CD14-positive monocyte (primary cell): ENCODE data around the gene CFTR. TPM values are rescaled to one million over a fixed set of nuclear protein-coding genes. Genes with fewer than 3 reads are reported as not detected.

ENCODE experiments used
- DNase-seq, 3 donors: peaks; one replicate each; pipeline ENCODE4 v3.0.0-alpha.2; 2011 to 2022
- H2AFZ ChIP-seq: 2 replicates; pipeline ENCODE4 v1.6.0; 2012; ENCODE audit warnings: mild to moderate bottlenecking, low read depth, low read length, inconsistent platforms; ENCODE audit not compliant: insufficient read depth, poor library complexity, severe bottlenecking
- H3K27ac ChIP-seq, 2 donors: 1 replicate in 1 of 2; 2 replicates in 1 of 2; pipeline ENCODE4 v1.5.1; 2012 to 2013; ENCODE audit warnings: low read length in 2 of 2, control low read depth in 1 of 2, inconsistent platforms in 1 of 2, low read depth in 1 of 2, mild to moderate bottlenecking in 1 of 2
- H3K27me3 ChIP-seq, 2 donors: one replicate each; pipeline versions ENCODE4 v1.6.0 to v1.6.1; 2011 to 2013; ENCODE audit warnings: low read length in 2 of 2; ENCODE audit not compliant: control insufficient read depth in 2 of 2, insufficient read depth in 2 of 2
- H3K36me3 ChIP-seq, 2 donors: replicated peaks in 1 of 2; 1 replicate in 1 of 2; 2 replicates in 1 of 2; pipeline versions ENCODE4 v1.5.1 to v1.6.1; 2012 to 2013; ENCODE audit warnings: low read length in 2 of 2, control low read depth in 1 of 2, inconsistent platforms in 1 of 2, mild to moderate bottlenecking in 1 of 2; ENCODE audit not compliant: insufficient read depth in 2 of 2, control insufficient read depth in 1 of 2
- H3K4me1 ChIP-seq, 2 donors: 1 replicate in 1 of 2; 2 replicates in 1 of 2; pipeline versions ENCODE4 v1.5.1 to v1.6.1; 2012 to 2013; ENCODE audit warnings: low read length in 2 of 2, control low read depth in 1 of 2, inconsistent platforms in 1 of 2, mild to moderate bottlenecking in 1 of 2, moderate library complexity in 1 of 2; ENCODE audit not compliant: insufficient read depth in 2 of 2, control insufficient read depth in 1 of 2
- H3K4me2 ChIP-seq: replicated peaks from 2 replicates; pipeline ENCODE3; 2012; ENCODE audit warnings: low read length, moderate library complexity, mild to moderate bottlenecking; ENCODE audit not compliant: poor library complexity, severe bottlenecking; ENCODE audit errors: extremely low read depth
- H3K4me3 ChIP-seq, 3 experiments: fragments of 200-600 bp in 1 of 3; sonication (generic) in 1 of 3; replicated peaks in 1 of 3; 1 replicate in 2 of 3; 2 replicates in 1 of 3; pipeline ENCODE4 v1.5.1; 2011 to 2013; ENCODE audit warnings: low read length in 3 of 3, mild to moderate bottlenecking in 3 of 3, control low read depth in 2 of 3, low read depth in 2 of 3, inconsistent platforms in 1 of 3, moderate library complexity in 1 of 3
- H3K79me2 ChIP-seq: 2 replicates; pipeline ENCODE4 v1.6.0; 2012; ENCODE audit warnings: mild to moderate bottlenecking, control low read depth, inconsistent platforms, low read length, moderate library complexity; ENCODE audit not compliant: insufficient read depth
- H3K9ac ChIP-seq: 2 replicates; pipeline ENCODE4 v1.6.0; 2017; ENCODE audit warnings: low read length, mild to moderate bottlenecking; ENCODE audit not compliant: insufficient read depth, poor library complexity, severe bottlenecking
- H3K9me3 ChIP-seq, 2 donors: replicated peaks in 1 of 2; 1 replicate in 1 of 2; 2 replicates in 1 of 2; pipeline versions ENCODE4 v1.5.1 to v1.6.1; 2012 to 2013; ENCODE audit warnings: low read length in 2 of 2, control low read depth in 1 of 2; ENCODE audit not compliant: control insufficient read depth in 1 of 2, insufficient read depth in 1 of 2
- H4K20me1 ChIP-seq: 2 replicates; pipeline ENCODE4 v1.6.0; 2012; ENCODE audit warnings: mild to moderate bottlenecking, low read length, control low read depth, moderate library complexity; ENCODE audit not compliant: insufficient read depth
- H3K27ac Mint-ChIP-seq, 7 donors: one replicate each; pipeline ENCODE4 v1.8.0; 2020; ENCODE audit warnings: mild to moderate bottlenecking in 7 of 7, mixed read lengths in 7 of 7, moderate library complexity in 6 of 7, inconsistent platforms in 2 of 7
- H3K27me3 Mint-ChIP-seq, 3 donors: one replicate each; pipeline ENCODE4 v1.8.0; 2021 to 2022; ENCODE audit warnings: low read depth in 3 of 3, mild to moderate bottlenecking in 3 of 3, mixed read lengths in 3 of 3, moderate library complexity in 3 of 3, inconsistent platforms in 1 of 3
- H3K36me3 Mint-ChIP-seq, 2 donors: one replicate each; pipeline ENCODE4 v1.8.0; 2020; ENCODE audit warnings: mixed read lengths in 2 of 2, inconsistent platforms in 1 of 2, mild to moderate bottlenecking in 1 of 2
- H3K4me1 Mint-ChIP-seq: one replicate; pipeline ENCODE4 v1.8.0; 2020; ENCODE audit warnings: mild to moderate bottlenecking, mixed read lengths
- H3K4me3 Mint-ChIP-seq, 2 donors: one replicate each; pipeline ENCODE4 v1.8.0; 2020; ENCODE audit warnings: mild to moderate bottlenecking in 2 of 2, mixed read lengths in 2 of 2, moderate library complexity in 1 of 2
- H3K9me3 Mint-ChIP-seq, 7 donors: one replicate each; pipeline ENCODE4 v1.8.0; 2020 to 2022; ENCODE audit warnings: mixed read lengths in 7 of 7, mild to moderate bottlenecking in 6 of 7, moderate library complexity in 6 of 7, inconsistent platforms in 2 of 7
- CTCF ChIP-seq: fragments of 200-600 bp; IDR thresholded peaks from one replicate; pipeline ENCODE4 v1.8.0; 2022; ENCODE audit warnings: antibody characterized with exemption, mild to moderate bottlenecking
- WGBS: methylation state at CpG from one replicate; pipeline ENCODE4 v1.1.5; 2013; ENCODE audit warnings: missing lambda C conversion rate; ENCODE audit not compliant: insufficient coverage; 5-methylcytosine and 5-hydroxymethylcytosine counted together
- intact Hi-C, 2 donors: fragments of 100-400 bp; cut with micrococcal nuclease; formaldehyde crosslinking; loops; one replicate each; pipeline versions ENCODE4 v1.15.0 to v1.15.1; 2023
- polyA plus RNA-seq, 3 donors: library from polyadenylated mRNA; depleted of rRNA in 1 of 3; unstranded in 2 of 3; stranded (reverse) in 1 of 3; fragments of 300-500 nt in 2 of 3; fragments of >200 nt in 1 of 3; fragmentation: Illumina TruSeq in 2 of 3; gene quantifications; 1 replicate in 2 of 3; 2 replicates in 1 of 3; pipeline ENCODE4 v1.2.3, GENCODE V29; 2012 to 2021

CFTR gene
- polyA plus RNA-seq, 3 donors: not detected

GRCh38 chr7:117652943-117653680 lies 173.3 kb downstream of the CFTR start:
- H3K4me1 Mint-ChIP-seq: no peaks in the 10 kb centered on the region
- no peak overlapping the region for H3K27ac Mint-ChIP-seq
- Histone ChIP-seq H3K4me1 (no peaks in the 10 kb centered on the region), H3K9ac (no peak overlapping the region), H3K4me2 (no peak overlapping the region), H3K27ac (no peak overlapping the region), H3K4me3 (no peak overlapping the region), H3K36me3 (no peaks in the 10 kb centered on the region), H3K27me3 (no peaks in the 10 kb centered on the region), H2AFZ (no peak overlapping the region), H4K20me1 (no peaks in the 10 kb centered on the region), H3K9me3 (peaks cover 0 to 4% of the 10 kb centered on the region in 2 donors), H3K79me2 (no peaks in the 10 kb centered on the region)
- H3K36me3 Mint-ChIP-seq: no peaks in the 10 kb centered on the region
- peaks cover 0 to 2% (median 0%) of the 10 kb centered on the region in 7 donors for H3K9me3 Mint-ChIP-seq
- DNase-seq: no peak
- WGBS: 87% methylated on average over 3 of the region's 4 CpGs
- no peak overlapping the region for H3K4me3 Mint-ChIP-seq
- intact Hi-C loops: no loop called here
- peaks cover 0 to 3% (median 1%) of the 10 kb centered on the region in 3 donors for H3K27me3 Mint-ChIP-seq
- TF ChIP-seq CTCF: no peak

- H3K36me3 Mint-ChIP-seq: no peaks in the 10 kb centered on the region
- no peaks in the 10 kb centered on the region for H3K36me3 ChIP-seq
Observed at GRCh38 chr7:117654780-117655179, 175.0 kb downstream of the CFTR start.

More at GRCh38 chr7:117654780-117655179, 175.0 kb downstream of the CFTR start:
- Mint-ChIP-seq H3K9me3 (peaks cover 0 to 3% (median 0%) of the 10 kb centered on the region in 7 donors), H3K4me3 (no peak overlapping the region), H3K27me3 (peaks cover 0 to 3% (median 0%) of the 10 kb centered on the region in 3 donors), H3K4me1 (no peaks in the 10 kb centered on the region), H3K27ac (no peak overlapping the region)
- H3K4me1 ChIP-seq: no peaks in the 10 kb centered on the region
- no peak overlapping the region for H2AFZ ChIP-seq
- no peak overlapping the region for H3K4me2 ChIP-seq
- H3K9me3 ChIP-seq: peaks cover 0 to 4% of the 10 kb centered on the region in 2 donors
- no peak for DNase-seq
- H3K9ac ChIP-seq: no peak overlapping the region
- TF ChIP-seq CTCF: no peak
- no CpG with 5 or more reads among the region's 1 CpG for WGBS
- no peaks in the 10 kb centered on the region for H4K20me1 ChIP-seq
- no peak overlapping the region for H3K27ac ChIP-seq
- H3K79me2 ChIP-seq: no peaks in the 10 kb centered on the region
- intact Hi-C loops: no loop called here
- H3K4me3 ChIP-seq: no peak overlapping the region
- no peaks in the 10 kb centered on the region for H3K27me3 ChIP-seq
